Measurements from ENCODE around the gene COMTD1.

- no peak for TF ChIP-seq GLIS3 (CRISPR knock-in tag; IDR thresholded peaks at IDR 0.05)
- no peak for TF ChIP-seq CREB5 (CRISPR knock-in tag; IDR thresholded peaks at IDR 0.05; ENCODE audit: low read depth)
- no peak for TF ChIP-seq ZNF70 (CRISPR knock-in tag; IDR thresholded peaks at IDR 0.05)
- no peak for TF ChIP-seq RARB (CRISPR knock-in tag; IDR thresholded peaks at IDR 0.05)
- TF ChIP-seq ZNF565 (CRISPR knock-in tag; conservative IDR thresholded peaks at IDR 0.05; ENCODE audit: low read depth) = no peak
- TF ChIP-seq ARNTL (CRISPR knock-in tag; IDR thresholded peaks at IDR 0.05; ENCODE audit: borderline replicate concordance, low read depth) = no peak
- no peak for TF ChIP-seq ZFP3 (CRISPR knock-in tag; IDR thresholded peaks at IDR 0.05)
- TF ChIP-seq PATZ1 (CRISPR knock-in tag; IDR thresholded peaks at IDR 0.05; ENCODE audit: borderline replicate concordance) = no peak
- TF ChIP-seq ESRRG (CRISPR knock-in tag; IDR thresholded peaks at IDR 0.05) = no peak
- no peak for TF ChIP-seq CSRNP3 (CRISPR knock-in tag; IDR thresholded peaks at IDR 0.05)
- no peak for TF ChIP-seq ZC3H10 (CRISPR knock-in tag; IDR thresholded peaks at IDR 0.05)
Measured at GRCh38 chr10:75197066-75197465, 38.7 kb downstream of the COMTD1 start.
